Measurements from ENCODE around the gene PTPRN2.
A peak's percentile ranks its signal among the peaks of the same experiment; 100 is the strongest.

The PTPRN2 gene

GRCh38 chr7:157875230-157876179 lies 712.1 kb downstream of the PTPRN2 start:
- no peak overlapping the region for H2AFZ ChIP-seq
- H3K4me3 ChIP-seq (ENCODE audit: low read depth, low read length) = no peak overlapping the region
- no peaks in the 10 kb centered on the region for H3K79me2 ChIP-seq
- TF ChIP-seq, protein P1, sequence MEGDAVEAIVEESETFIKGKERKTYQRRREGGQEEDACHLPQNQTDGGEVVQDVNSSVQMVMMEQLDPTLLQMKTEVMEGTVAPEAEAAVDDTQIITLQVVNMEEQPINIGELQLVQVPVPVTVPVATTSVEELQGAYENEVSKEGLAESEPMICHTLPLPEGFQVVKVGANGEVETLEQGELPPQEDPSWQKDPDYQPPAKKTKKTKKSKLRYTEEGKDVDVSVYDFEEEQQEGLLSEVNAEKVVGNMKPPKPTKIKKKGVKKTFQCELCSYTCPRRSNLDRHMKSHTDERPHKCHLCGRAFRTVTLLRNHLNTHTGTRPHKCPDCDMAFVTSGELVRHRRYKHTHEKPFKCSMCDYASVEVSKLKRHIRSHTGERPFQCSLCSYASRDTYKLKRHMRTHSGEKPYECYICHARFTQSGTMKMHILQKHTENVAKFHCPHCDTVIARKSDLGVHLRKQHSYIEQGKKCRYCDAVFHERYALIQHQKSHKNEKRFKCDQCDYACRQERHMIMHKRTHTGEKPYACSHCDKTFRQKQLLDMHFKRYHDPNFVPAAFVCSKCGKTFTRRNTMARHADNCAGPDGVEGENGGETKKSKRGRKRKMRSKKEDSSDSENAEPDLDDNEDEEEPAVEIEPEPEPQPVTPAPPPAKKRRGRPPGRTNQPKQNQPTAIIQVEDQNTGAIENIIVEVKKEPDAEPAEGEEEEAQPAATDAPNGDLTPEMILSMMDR (IDR thresholded peaks at IDR 0.05) = peak; percentile 7
- H3K36me3 ChIP-seq (ENCODE audit: control insufficient read depth, insufficient read depth, low read length) = no peaks in the 10 kb centered on the region
- H3K9me3 ChIP-seq (ENCODE audit: control insufficient read depth, low read length) = no peaks in the 10 kb centered on the region
- H3K4me1 ChIP-seq = no peaks in the 10 kb centered on the region
- H3K9ac ChIP-seq = no peak overlapping the region
- no peak overlapping the region for H3K27ac ChIP-seq
- H3K27me3 ChIP-seq (ENCODE audit: control insufficient read depth, insufficient read depth, low read length) = no peaks in the 10 kb centered on the region
- H3K4me2 ChIP-seq (ENCODE audit: low read length) = no peak overlapping the region

GRCh38 chr7:157874870-157875229 lies 712.8 kb downstream of the PTPRN2 start:
- Histone ChIP-seq H3K36me3 (ENCODE audit: control insufficient read depth, insufficient read depth, low read length) (no peaks in the 10 kb centered on the region), H3K27me3 (ENCODE audit: control insufficient read depth, insufficient read depth, low read length) (no peaks in the 10 kb centered on the region), H3K9me3 (ENCODE audit: control insufficient read depth, low read length) (no peaks in the 10 kb centered on the region), H3K27ac (no peak overlapping the region), H3K79me2 (no peaks in the 10 kb centered on the region), H3K9ac (no peak overlapping the region), H2AFZ (no peak overlapping the region), H3K4me1 (no peaks in the 10 kb centered on the region), H3K4me2 (ENCODE audit: low read length) (no peak overlapping the region), H3K4me3 (ENCODE audit: low read depth, low read length) (no peak overlapping the region)
- TF ChIP-seq, protein P1 (IDR thresholded peaks at IDR 0.05) = no peak

DNA sequence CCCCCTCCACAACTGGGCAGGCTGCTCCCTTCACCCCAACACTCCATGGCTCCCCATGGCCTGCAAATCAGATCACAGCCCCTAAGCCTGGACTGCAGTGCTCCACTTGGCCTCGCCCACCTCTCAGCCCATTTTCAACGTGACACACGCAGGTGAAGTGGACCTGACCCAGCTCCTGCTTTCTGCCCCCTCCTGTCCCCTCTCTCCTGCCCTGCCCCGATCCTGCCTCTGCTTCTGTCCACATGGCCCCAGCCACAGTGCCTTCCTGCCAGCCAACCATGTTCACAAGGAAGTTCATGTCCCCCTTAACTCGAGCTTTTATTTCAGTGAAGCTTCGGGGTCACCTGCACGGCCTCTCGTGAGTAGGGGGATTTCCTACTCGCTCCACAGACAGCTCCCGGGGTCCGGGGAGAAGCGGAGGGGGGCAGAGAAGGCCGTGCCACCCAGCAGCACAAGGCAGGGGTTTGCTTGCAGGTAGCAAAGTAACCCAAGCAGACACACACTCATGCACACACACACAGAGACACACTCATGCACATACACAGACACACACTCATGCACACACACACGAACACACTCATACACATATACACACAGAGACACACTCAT lies 713.3 kb downstream of the PTPRN2 start:
- Histone ChIP-seq H3K4me2 (ENCODE audit: low read length) (no peak overlapping the region), H3K4me1 (no peaks in the 10 kb centered on the region), H3K27ac (no peak overlapping the region), H3K4me3 (ENCODE audit: low read depth, low read length) (no peak overlapping the region), H2AFZ (no peak overlapping the region), H3K79me2 (no peaks in the 10 kb centered on the region), H3K27me3 (ENCODE audit: control insufficient read depth, insufficient read depth, low read length) (no peaks in the 10 kb centered on the region), H3K9ac (no peak overlapping the region), H3K36me3 (ENCODE audit: control insufficient read depth, insufficient read depth, low read length) (no peaks in the 10 kb centered on the region), H3K9me3 (ENCODE audit: control insufficient read depth, low read length) (no peaks in the 10 kb centered on the region)
- TF ChIP-seq, protein P1 (IDR thresholded peaks at IDR 0.05) = no peak

GRCh38 chr7:157873664-157874063 lies 714.0 kb downstream of the PTPRN2 start:
- H3K9me3 ChIP-seq (ENCODE audit: control insufficient read depth, low read length) = no peaks in the 10 kb centered on the region
- no peak overlapping the region for H3K9ac ChIP-seq
- H3K4me3 ChIP-seq (ENCODE audit: low read depth, low read length) = no peak overlapping the region
- no peaks in the 10 kb centered on the region for H3K79me2 ChIP-seq
- H3K27ac ChIP-seq = no peak overlapping the region
- no peak overlapping the region for H2AFZ ChIP-seq
- no peak overlapping the region for H3K4me2 ChIP-seq (ENCODE audit: low read length)
- no peaks in the 10 kb centered on the region for H3K27me3 ChIP-seq (ENCODE audit: control insufficient read depth, insufficient read depth, low read length)
- H3K36me3 ChIP-seq (ENCODE audit: control insufficient read depth, insufficient read depth, low read length) = no peaks in the 10 kb centered on the region
- no peaks in the 10 kb centered on the region for H3K4me1 ChIP-seq
- TF ChIP-seq, protein P1 (IDR thresholded peaks at IDR 0.05) = no peak

All from parathyroid adenoma (tissue), 2 donors.